ENCODE measurements around the gene VWA1. TPM values are rescaled to one million over a fixed set of nuclear protein-coding genes. Genes with fewer than 3 reads are reported as not detected.
A peak's percentile ranks its signal among the peaks of the same experiment; 100 is the strongest.
"Not testable (repeated sequence)": the region's sequence is repeated elsewhere in the genome, so short reads cannot be mapped to it uniquely, and the experiment has no call there.

The VWA1 gene
- total and polyA plus RNA-seq, 2 donors from 2014 or later, result 103 to 116 TPM

DNA sequence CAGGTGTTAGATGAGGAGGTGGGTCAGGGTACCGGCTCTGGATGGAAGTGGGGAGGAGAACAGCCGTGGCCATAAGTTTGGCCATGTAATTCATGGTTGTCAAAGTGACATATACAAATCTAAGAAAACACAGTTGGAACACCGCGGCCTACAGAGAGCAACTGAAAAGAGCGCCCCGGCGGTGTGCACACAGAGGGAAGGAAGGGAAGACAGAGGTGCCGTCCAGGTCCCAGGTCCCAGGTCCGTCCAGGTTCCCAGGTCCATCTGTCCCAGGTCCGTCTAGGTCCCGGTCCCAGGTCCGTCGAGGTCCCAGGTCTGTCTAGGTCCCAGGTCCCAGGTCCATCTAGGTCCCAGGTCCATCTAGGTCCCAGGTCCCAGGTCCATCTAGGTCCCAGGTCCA, 23.9 kb upstream of the VWA1 start:
- TF ChIP-seq, protein P1, sequence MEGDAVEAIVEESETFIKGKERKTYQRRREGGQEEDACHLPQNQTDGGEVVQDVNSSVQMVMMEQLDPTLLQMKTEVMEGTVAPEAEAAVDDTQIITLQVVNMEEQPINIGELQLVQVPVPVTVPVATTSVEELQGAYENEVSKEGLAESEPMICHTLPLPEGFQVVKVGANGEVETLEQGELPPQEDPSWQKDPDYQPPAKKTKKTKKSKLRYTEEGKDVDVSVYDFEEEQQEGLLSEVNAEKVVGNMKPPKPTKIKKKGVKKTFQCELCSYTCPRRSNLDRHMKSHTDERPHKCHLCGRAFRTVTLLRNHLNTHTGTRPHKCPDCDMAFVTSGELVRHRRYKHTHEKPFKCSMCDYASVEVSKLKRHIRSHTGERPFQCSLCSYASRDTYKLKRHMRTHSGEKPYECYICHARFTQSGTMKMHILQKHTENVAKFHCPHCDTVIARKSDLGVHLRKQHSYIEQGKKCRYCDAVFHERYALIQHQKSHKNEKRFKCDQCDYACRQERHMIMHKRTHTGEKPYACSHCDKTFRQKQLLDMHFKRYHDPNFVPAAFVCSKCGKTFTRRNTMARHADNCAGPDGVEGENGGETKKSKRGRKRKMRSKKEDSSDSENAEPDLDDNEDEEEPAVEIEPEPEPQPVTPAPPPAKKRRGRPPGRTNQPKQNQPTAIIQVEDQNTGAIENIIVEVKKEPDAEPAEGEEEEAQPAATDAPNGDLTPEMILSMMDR (IDR thresholded peaks at IDR 0.05; ENCODE audit: borderline replicate concordance, extremely low read depth, insufficient read depth), result no peak
- no peak overlapping the region for H3K4me3 ChIP-seq (ENCODE audit: low read length in 3 of 3)
- no peaks in the 10 kb centered on the region for H3K36me3 ChIP-seq (ENCODE audit: control insufficient read depth in 2 of 3, insufficient read depth in 3 of 3, low read length in 3 of 3)
- no peaks in the 10 kb centered on the region for H3K27me3 ChIP-seq (ENCODE audit: control insufficient read depth, insufficient read depth, low read length)
- peak in 1 of 5 donors; percentile 57 for DNase-seq
- H3K9ac ChIP-seq (ENCODE audit: low read length in 3 of 3), result no peak overlapping the region
- H3K27ac ChIP-seq (ENCODE audit: low read depth in 2 of 2, low read length in 2 of 2), result no peak overlapping the region
- FAIRE-seq, result no peak
- H3K4me1 ChIP-seq (ENCODE audit: control insufficient read depth in 2 of 3, insufficient read depth in 2 of 3, low read depth in 1 of 3, low read length in 3 of 3), result peaks cover 0 to 5% (median 0%) of the 10 kb centered on the region in 3 donors
- intact Hi-C loops (cut with DNase I), result no loop called here
- H3K9me3 ChIP-seq (ENCODE audit: control insufficient read depth in 2 of 3, insufficient read depth in 1 of 3, low read length in 3 of 3), result no peaks in the 10 kb centered on the region

- FAIRE-seq; H3K4me1 ChIP-seq (ENCODE audit: control insufficient read depth in 2 of 3, insufficient read depth in 2 of 3, low read depth in 1 of 3, low read length in 3 of 3); H3K36me3 ChIP-seq (ENCODE audit: control insufficient read depth in 2 of 3, insufficient read depth in 3 of 3, low read length in 3 of 3); H3K4me3 ChIP-seq (ENCODE audit: low read length in 3 of 3); H3K27me3 ChIP-seq (ENCODE audit: control insufficient read depth, insufficient read depth, low read length); intact Hi-C loops (cut with DNase I); H3K27ac ChIP-seq (ENCODE audit: low read depth in 2 of 2, low read length in 2 of 2); H3K9ac ChIP-seq (ENCODE audit: low read length in 3 of 3); H3K9me3 ChIP-seq (ENCODE audit: control insufficient read depth in 2 of 3, insufficient read depth in 1 of 3, low read length in 3 of 3): not testable (repeated sequence)
- DNase-seq, result peak in 1 of 5 donors; percentile 5
These were observed 23.1 kb upstream of the VWA1 start for GRCh38 chr1:1412311-1412902.

DNA sequence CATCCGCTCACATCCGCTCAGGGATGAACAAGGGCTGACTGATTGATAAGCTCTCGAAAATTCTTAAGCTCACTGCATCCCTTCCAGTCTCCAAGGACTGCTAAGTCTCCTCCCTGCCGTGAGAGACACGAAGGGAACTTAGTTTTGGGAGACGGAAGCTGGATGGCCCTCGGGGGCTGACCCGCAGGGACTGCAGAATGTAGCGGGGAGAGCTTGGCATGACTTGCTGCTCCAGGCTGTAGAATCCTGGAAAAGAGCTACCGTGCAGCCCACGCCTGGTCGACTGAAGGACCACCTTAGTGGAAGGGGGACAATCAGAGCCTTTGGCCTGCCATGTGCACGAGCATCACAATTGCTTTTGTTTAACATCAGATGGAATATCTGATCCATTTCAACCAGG, 19.7 kb upstream of the VWA1 start:
- H3K4me1 ChIP-seq (ENCODE audit: control insufficient read depth in 2 of 3, insufficient read depth in 2 of 3, low read depth in 1 of 3, low read length in 3 of 3), result peaks cover 0 to 6% (median 0%) of the 10 kb centered on the region in 3 donors
- DNase-seq (peak in 1 of 5 donors; percentile 54), FAIRE-seq (no peak)
- no peaks in the 10 kb centered on the region for H3K27me3 ChIP-seq (ENCODE audit: control insufficient read depth, insufficient read depth, low read length)
- H3K36me3 ChIP-seq (ENCODE audit: control insufficient read depth in 2 of 3, insufficient read depth in 3 of 3, low read length in 3 of 3), result no peaks in the 10 kb centered on the region
- TF ChIP-seq, protein P1 (IDR thresholded peaks at IDR 0.05; ENCODE audit: borderline replicate concordance, extremely low read depth, insufficient read depth), result no peak
- H3K27ac ChIP-seq (ENCODE audit: low read depth in 2 of 2, low read length in 2 of 2), result no peak overlapping the region
- no peak overlapping the region for H3K4me3 ChIP-seq (ENCODE audit: low read length in 3 of 3)
- H3K9ac ChIP-seq (ENCODE audit: low read length in 3 of 3), result no peak overlapping the region
- no peaks in the 10 kb centered on the region for H3K9me3 ChIP-seq (ENCODE audit: control insufficient read depth in 2 of 3, insufficient read depth in 1 of 3, low read length in 3 of 3)
- intact Hi-C loops (cut with DNase I), result no loop called here

GRCh38 chr1:1417396-1417795, 18.1 kb upstream of the VWA1 start:
- H3K27ac ChIP-seq (ENCODE audit: low read depth in 2 of 2, low read length in 2 of 2); intact Hi-C loops (cut with DNase I); FAIRE-seq: not testable (repeated sequence)

GRCh38 chr1:1417825-1418463, 17.5 kb upstream of the VWA1 start:
- FAIRE-seq; H3K9me3 ChIP-seq (ENCODE audit: control insufficient read depth in 2 of 3, insufficient read depth in 1 of 3, low read length in 3 of 3); H3K27ac ChIP-seq (ENCODE audit: low read depth in 2 of 2, low read length in 2 of 2); H3K27me3 ChIP-seq (ENCODE audit: control insufficient read depth, insufficient read depth, low read length); H3K9ac ChIP-seq (ENCODE audit: low read length in 3 of 3); H3K4me3 ChIP-seq (ENCODE audit: low read length in 3 of 3); H3K36me3 ChIP-seq (ENCODE audit: control insufficient read depth in 2 of 3, insufficient read depth in 3 of 3, low read length in 3 of 3); H3K4me1 ChIP-seq (ENCODE audit: control insufficient read depth in 2 of 3, insufficient read depth in 2 of 3, low read depth in 1 of 3, low read length in 3 of 3); intact Hi-C loops (cut with DNase I): not testable (repeated sequence)
- peak in 2 of 5 donors; percentile 37 to 44 for DNase-seq

More at GRCh38 chr1:1417396-1417795, 18.1 kb upstream of the VWA1 start:
- DNase-seq; H3K4me1 ChIP-seq (ENCODE audit: control insufficient read depth in 2 of 3, insufficient read depth in 2 of 3, low read depth in 1 of 3, low read length in 3 of 3); H3K36me3 ChIP-seq (ENCODE audit: control insufficient read depth in 2 of 3, insufficient read depth in 3 of 3, low read length in 3 of 3); H3K9ac ChIP-seq (ENCODE audit: low read length in 3 of 3); H3K9me3 ChIP-seq (ENCODE audit: control insufficient read depth in 2 of 3, insufficient read depth in 1 of 3, low read length in 3 of 3); H3K27me3 ChIP-seq (ENCODE audit: control insufficient read depth, insufficient read depth, low read length); H3K4me3 ChIP-seq (ENCODE audit: low read length in 3 of 3): not testable (repeated sequence)

Data from kidney (tissue), 14 donors.